Measurements from ENCODE around the gene FMNL1.
"Not testable (repeated sequence)": the region's sequence is repeated elsewhere in the genome, so short reads cannot be mapped to it uniquely, and the experiment has no call there.

Gene FMNL1

GRCh38 chr17:45236282-45236606, 14.6 kb downstream of the FMNL1 start:
- no peak for DNase-seq

GRCh38 chr17:45237686-45238085, 16.0 kb downstream of the FMNL1 start:
- DNase-seq, result no peak

- DNase-seq, result no peak
Measured at GRCh38 chr17:45238155-45238774, 16.6 kb downstream of the FMNL1 start.

- no peak for DNase-seq
Measured at GRCh38 chr17:45240905-45241327, 19.2 kb downstream of the FMNL1 start.

GRCh38 chr17:45241328-45242028, 19.8 kb downstream of the FMNL1 start:
- DNase-seq, result no peak

- no peak for DNase-seq
Measured at GRCh38 chr17:45242029-45242414, 20.3 kb downstream of the FMNL1 start.

GRCh38 chr17:45243750-45244149, 22.1 kb downstream of the FMNL1 start:
- no peak for DNase-seq

GRCh38 chr17:45244725-45245656, 23.3 kb downstream of the FMNL1 start:
- DNase-seq, result no peak

- DNase-seq, result no peak
Measured at GRCh38 chr17:45246338-45246737, 24.7 kb downstream of the FMNL1 start.

GRCh38 chr17:45246861-45247428, 25.3 kb downstream of the FMNL1 start:
- DNase-seq, result no peak

GRCh38 chr17:45247429-45248131, 25.9 kb downstream of the FMNL1 start:
- DNase-seq, result peak; percentile 29

- DNase-seq, result no peak
Measured at GRCh38 chr17:45248132-45248957, 26.7 kb downstream of the FMNL1 start.

GRCh38 chr17:45251931-45252330, 30.2 kb downstream of the FMNL1 start:
- no peak for DNase-seq

- not testable (repeated sequence) for DNase-seq
Measured at GRCh38 chr17:45253237-45253636, 31.6 kb downstream of the FMNL1 start.

GRCh38 chr17:45253879-45254278, 32.2 kb downstream of the FMNL1 start:
- DNase-seq, result no peak

- no peak for DNase-seq
Measured at GRCh38 chr17:45255358-45255757, 33.7 kb downstream of the FMNL1 start.

- no peak for DNase-seq
Measured at GRCh38 chr17:45256114-45256966, 34.7 kb downstream of the FMNL1 start.

- DNase-seq, result no peak
Measured at GRCh38 chr17:45257115-45257514, 35.4 kb downstream of the FMNL1 start.

GRCh38 chr17:45258981-45259380, 37.3 kb downstream of the FMNL1 start:
- no peak for DNase-seq

- DNase-seq, result no peak
Measured at GRCh38 chr17:45260204-45260783, 38.6 kb downstream of the FMNL1 start.

Data from amniotic stem cell (primary cell).